Measurements from ENCODE around the gene LMNA. TPM values are rescaled to one million over a fixed set of nuclear protein-coding genes. Genes with fewer than 3 reads are reported as not detected.
"Not testable (repeated sequence)": the region's sequence is repeated elsewhere in the genome, so short reads cannot be mapped to it uniquely, and the experiment has no call there.

LMNA gene
- total RNA-seq, 4 donors from 2014 or later, result 143 to 244 (median 220) TPM

DNA sequence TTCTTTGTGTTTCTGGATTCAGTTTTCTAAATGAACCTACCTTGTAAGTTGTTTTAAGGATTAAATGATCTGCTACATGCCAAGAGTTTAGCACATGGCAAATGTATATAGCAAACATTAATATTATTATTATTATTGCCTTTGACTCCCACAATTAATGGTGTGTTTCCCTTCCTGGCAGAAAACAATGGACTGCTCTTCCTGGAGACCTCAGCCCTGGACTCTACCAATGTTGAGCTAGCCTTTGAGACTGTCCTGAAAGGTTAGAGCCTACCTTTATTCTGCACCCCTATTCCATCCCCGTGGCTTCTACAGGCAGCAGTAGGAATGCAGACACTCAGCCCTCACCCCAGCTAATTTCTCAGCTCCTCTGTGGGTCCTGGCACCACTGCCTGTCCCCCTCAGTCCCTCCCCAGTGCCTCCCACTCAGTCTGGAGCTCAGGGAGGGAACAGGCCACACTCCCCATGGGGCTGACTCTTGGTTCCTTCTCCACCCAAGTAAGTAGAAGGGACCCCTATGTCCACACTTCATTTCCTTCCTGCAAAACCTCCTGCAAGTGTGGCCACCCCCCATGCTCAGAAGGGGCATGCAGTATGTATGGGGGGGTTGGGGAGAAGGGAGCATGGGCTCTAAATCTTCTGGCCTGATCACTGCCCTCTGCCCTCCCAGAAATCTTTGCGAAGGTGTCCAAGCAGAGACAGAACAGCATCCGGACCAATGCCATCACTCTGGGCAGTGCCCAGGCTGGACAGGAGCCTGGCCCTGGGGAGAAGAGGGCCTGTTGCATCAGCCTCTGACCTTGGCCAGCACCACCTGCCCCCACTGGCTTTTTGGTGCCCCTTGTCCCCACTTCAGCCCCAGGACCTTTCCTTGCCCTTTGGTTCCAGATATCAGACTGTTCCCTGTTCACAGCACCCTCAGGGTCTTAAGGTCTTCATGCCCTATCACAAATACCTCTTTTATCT, 44.7 kb upstream of the LMNA start:
- Histone ChIP-seq H3K27ac (no peak overlapping the region), H3K27me3 (no peaks in the 10 kb centered on the region), H3K9me3 (no peaks in the 10 kb centered on the region), H3K4me3 (no peak overlapping the region), H3K36me3 (no peaks in the 10 kb centered on the region), H3K4me1 (peaks cover 0 to 9% of the 10 kb centered on the region in 2 donors)
- intact Hi-C loops (cut with DNase I; ENCODE audit: low total_unique reads) (no loop called here), in situ Hi-C loops (cut with MboI; ENCODE audit: low sequenced_read_pairs in 4 of 4) (loop anchor here in 1 of 4 donors (25.0 kb wide), 1 partner anchor 668 kb away; the partner anchor contains the start of genes ISG20L2, METTL25B and MRPL24)
- ATAC-seq (peak in 1 of 2 donors; percentile 13), DNase-seq (no peak)
- TF ChIP-seq POLR2A (IDR thresholded peaks at IDR 0.05), result no peak
- TF ChIP-seq, protein P1, sequence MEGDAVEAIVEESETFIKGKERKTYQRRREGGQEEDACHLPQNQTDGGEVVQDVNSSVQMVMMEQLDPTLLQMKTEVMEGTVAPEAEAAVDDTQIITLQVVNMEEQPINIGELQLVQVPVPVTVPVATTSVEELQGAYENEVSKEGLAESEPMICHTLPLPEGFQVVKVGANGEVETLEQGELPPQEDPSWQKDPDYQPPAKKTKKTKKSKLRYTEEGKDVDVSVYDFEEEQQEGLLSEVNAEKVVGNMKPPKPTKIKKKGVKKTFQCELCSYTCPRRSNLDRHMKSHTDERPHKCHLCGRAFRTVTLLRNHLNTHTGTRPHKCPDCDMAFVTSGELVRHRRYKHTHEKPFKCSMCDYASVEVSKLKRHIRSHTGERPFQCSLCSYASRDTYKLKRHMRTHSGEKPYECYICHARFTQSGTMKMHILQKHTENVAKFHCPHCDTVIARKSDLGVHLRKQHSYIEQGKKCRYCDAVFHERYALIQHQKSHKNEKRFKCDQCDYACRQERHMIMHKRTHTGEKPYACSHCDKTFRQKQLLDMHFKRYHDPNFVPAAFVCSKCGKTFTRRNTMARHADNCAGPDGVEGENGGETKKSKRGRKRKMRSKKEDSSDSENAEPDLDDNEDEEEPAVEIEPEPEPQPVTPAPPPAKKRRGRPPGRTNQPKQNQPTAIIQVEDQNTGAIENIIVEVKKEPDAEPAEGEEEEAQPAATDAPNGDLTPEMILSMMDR (IDR thresholded peaks at IDR 0.05 in 4 of 5, conservative IDR thresholded peaks at IDR 0.05 in 1 of 5), result no peak

DNA sequence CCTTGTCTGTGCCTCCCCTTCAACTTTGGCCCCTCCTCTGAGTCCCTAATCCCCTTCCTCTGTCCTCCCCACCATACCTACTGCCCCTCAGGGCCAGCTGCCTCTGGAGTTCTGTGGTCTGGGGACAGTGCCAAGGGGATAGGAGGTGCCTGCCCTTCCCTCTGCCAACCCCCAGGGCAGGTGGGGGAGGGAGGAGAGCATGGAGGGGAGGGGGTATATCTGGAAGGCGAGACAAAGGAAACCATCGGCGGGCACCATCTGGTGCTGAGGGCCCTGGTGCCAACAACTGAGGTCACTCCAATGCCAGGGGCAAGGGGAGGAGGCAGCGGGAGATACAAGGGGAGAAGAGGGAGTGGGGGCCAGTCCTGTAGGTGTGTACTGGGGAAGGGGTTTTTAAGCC, 44.0 kb upstream of the LMNA start:
- ATAC-seq, result no peak
- Histone ChIP-seq H3K27ac (no peak overlapping the region), H3K4me3 (no peak overlapping the region), H3K27me3 (no peaks in the 10 kb centered on the region), H3K4me1 (peaks cover 6 to 9% of the 10 kb centered on the region in 2 donors), H3K9me3 (no peaks in the 10 kb centered on the region), H3K36me3 (no peaks in the 10 kb centered on the region)
- no peak for DNase-seq
- no peak for TF ChIP-seq POLR2A (IDR thresholded peaks at IDR 0.05)
- TF ChIP-seq, protein P1 (IDR thresholded peaks at IDR 0.05 in 4 of 5, conservative IDR thresholded peaks at IDR 0.05 in 1 of 5), result no peak
- intact Hi-C loops (cut with DNase I; ENCODE audit: low total_unique reads), result no loop called here
- in situ Hi-C loops (cut with MboI; ENCODE audit: low sequenced_read_pairs in 4 of 4), result loop anchor here in 1 of 4 donors (25.0 kb wide), 1 partner anchor 667 kb away; the partner anchor contains the start of genes ISG20L2, METTL25B and MRPL24

DNA sequence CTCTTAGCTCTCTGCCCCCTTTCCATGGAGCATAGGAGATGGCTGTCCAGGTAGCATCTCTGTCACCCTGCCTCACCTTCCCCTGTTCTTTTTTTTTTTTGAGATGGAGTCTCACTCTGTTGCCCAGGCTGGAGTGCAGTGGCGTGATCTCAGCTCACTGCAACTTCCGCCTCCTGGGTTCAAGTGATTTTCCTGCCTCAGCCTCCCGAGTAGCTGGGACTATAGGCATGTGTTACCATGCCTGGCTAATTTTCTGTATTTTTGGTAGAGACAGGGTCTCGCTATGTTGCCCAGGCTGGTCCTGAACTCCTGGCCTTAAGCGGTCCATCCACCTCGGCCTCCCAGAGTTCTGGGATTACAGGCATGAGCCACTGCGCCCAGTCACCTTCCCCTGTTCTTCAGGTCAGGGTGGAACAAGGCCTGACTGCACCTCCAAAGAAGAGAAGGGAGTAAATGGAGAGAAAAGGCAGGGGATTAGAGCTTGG, 43.1 kb upstream of the LMNA start:
- H3K4me1 ChIP-seq; H3K27me3 ChIP-seq; H3K9me3 ChIP-seq; H3K36me3 ChIP-seq; H3K4me3 ChIP-seq; DNase-seq; H3K27ac ChIP-seq; intact Hi-C loops (cut with DNase I; ENCODE audit: low total_unique reads); ATAC-seq: not testable (repeated sequence)
- in situ Hi-C loops (cut with MboI; ENCODE audit: low sequenced_read_pairs in 4 of 4), result loop anchor here in 1 of 4 donors (25.0 kb wide), 1 partner anchor 666 kb away; the partner anchor contains the start of genes ISG20L2, METTL25B and MRPL24

- in situ Hi-C loops (cut with MboI; ENCODE audit: low sequenced_read_pairs in 4 of 4) (loop anchor here in 1 of 4 donors (25.0 kb wide), 1 partner anchor 665 kb away; the partner anchor contains the start of genes ISG20L2, METTL25B and MRPL24), intact Hi-C loops (cut with DNase I; ENCODE audit: low total_unique reads) (no loop called here)
- H3K9me3 ChIP-seq, result no peaks in the 10 kb centered on the region
- TF ChIP-seq POLR2A (IDR thresholded peaks at IDR 0.05), result no peak
- H3K4me1 ChIP-seq, result peaks cover 7 to 9% of the 10 kb centered on the region in 2 donors
- no peaks in the 10 kb centered on the region for H3K36me3 ChIP-seq
- H3K4me3 ChIP-seq, result no peak overlapping the region
- no peak overlapping the region for H3K27ac ChIP-seq
- DNase-seq, result no peak
- no peaks in the 10 kb centered on the region for H3K27me3 ChIP-seq
- no peak for ATAC-seq
These were observed 42.3 kb upstream of the LMNA start for GRCh38 chr1:156072251-156072650.

DNA sequence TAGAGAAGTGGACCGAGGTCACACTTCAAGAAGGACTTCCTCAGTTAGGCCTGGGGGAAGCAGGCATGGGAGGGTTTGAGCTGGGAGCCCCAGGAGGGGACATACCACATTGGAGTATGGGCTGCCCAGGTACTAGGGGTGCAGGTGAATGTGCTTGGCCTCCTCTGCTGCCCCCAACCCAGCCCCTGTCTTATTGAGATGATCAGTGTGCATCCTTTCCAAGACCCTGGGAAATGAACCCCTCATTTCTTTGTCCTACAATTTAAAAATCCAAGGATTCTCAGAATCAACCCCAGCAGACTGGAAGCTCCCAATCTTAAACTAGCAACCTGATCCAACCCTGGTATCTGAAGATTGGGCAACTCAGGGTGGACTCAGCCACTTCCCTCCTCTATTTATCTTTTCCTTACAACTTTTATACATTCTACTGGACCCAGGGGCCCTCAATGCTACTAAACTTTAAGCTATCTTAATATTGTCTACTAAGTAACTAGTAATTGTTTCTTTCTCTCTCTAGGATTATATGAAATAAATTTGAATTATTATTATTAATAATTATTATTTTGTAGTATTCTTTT, 41.3 kb upstream of the LMNA start:
- ATAC-seq (no peak), DNase-seq (no peak)
- no peak overlapping the region for H3K4me3 ChIP-seq
- intact Hi-C loops (cut with DNase I; ENCODE audit: low total_unique reads), result no loop called here
- H3K27ac ChIP-seq, result no peak overlapping the region
- no peak for TF ChIP-seq POLR2A (IDR thresholded peaks at IDR 0.05)
- TF ChIP-seq, protein P1 (IDR thresholded peaks at IDR 0.05 in 4 of 5, conservative IDR thresholded peaks at IDR 0.05 in 1 of 5), result no peak
- in situ Hi-C loops (cut with MboI; ENCODE audit: low sequenced_read_pairs in 4 of 4), result loop anchor here in 1 of 4 donors (25.0 kb wide), 1 partner anchor 664 kb away; the partner anchor contains the start of genes ISG20L2, METTL25B and MRPL24
- H3K27me3 ChIP-seq, result no peaks in the 10 kb centered on the region
- H3K36me3 ChIP-seq, result no peaks in the 10 kb centered on the region
- H3K4me1 ChIP-seq, result peaks cover 7 to 9% of the 10 kb centered on the region in 2 donors
- H3K9me3 ChIP-seq, result no peaks in the 10 kb centered on the region

Data from gastrocnemius medialis (tissue), 4 donors.